ENCODE measurements around the gene UGT2B10. TPM values are rescaled to one million over a fixed set of nuclear protein-coding genes. Genes with fewer than 3 reads are reported as not detected.

UGT2B10 gene
- total and polyA plus RNA-seq, 2 experiments from 2014 or later, result 2.6 to 31.0 TPM

- Histone ChIP-seq H3K4me2 (no peak overlapping the region), H3K4me1 (ENCODE audit: insufficient read depth) (no peaks in the 10 kb centered on the region), H3K36me3 (replicated peaks; ENCODE audit: insufficient read depth, low read depth) (no peaks in the 10 kb centered on the region), H3K79me2 (no peaks in the 10 kb centered on the region), H3K9me2 (replicated peaks; ENCODE audit: insufficient read depth) (no peaks in the 10 kb centered on the region), H3K9me3 (ENCODE audit: low read depth) (no peaks in the 10 kb centered on the region), H4K20me1 (ENCODE audit: insufficient read depth, poor library complexity, severe bottlenecking) (no peaks in the 10 kb centered on the region), H3K27ac (no peak overlapping the region), H3K27me3 (no peaks in the 10 kb centered on the region), H2AFZ (no peak overlapping the region), H3K4me3 (no peak overlapping the region)
- TF ChIP-seq EZH2phosphoT487 (IDR thresholded peaks at IDR 0.05; ENCODE audit: low read depth, severe bottlenecking, unreplicated experiment) (no peak), CTCF (IDR thresholded peaks at IDR 0.05; ENCODE audit: poor library complexity) (no peak), EZH2 (IDR thresholded peaks at IDR 0.05; ENCODE audit: borderline replicate concordance) (no peak)
- DNase-seq (ENCODE audit: low spot score), result no peak
Observed at GRCh38 chr4:68831642-68832041, 15.8 kb downstream of the UGT2B10 start.

GRCh38 chr4:68850293-68850692, 34.5 kb downstream of the UGT2B10 start:
- no peaks in the 10 kb centered on the region for H3K27me3 ChIP-seq
- H3K4me1 ChIP-seq (ENCODE audit: insufficient read depth), result no peaks in the 10 kb centered on the region
- H3K36me3 ChIP-seq (replicated peaks; ENCODE audit: insufficient read depth, low read depth), result no peaks in the 10 kb centered on the region
- TF ChIP-seq EZH2 (IDR thresholded peaks at IDR 0.05; ENCODE audit: borderline replicate concordance) (no peak), EZH2phosphoT487 (IDR thresholded peaks at IDR 0.05; ENCODE audit: low read depth, severe bottlenecking, unreplicated experiment) (no peak), CTCF (IDR thresholded peaks at IDR 0.05; ENCODE audit: poor library complexity) (no peak)
- H3K9me3 ChIP-seq (ENCODE audit: low read depth), result no peaks in the 10 kb centered on the region
- no peak overlapping the region for H2AFZ ChIP-seq
- H3K4me3 ChIP-seq, result no peak overlapping the region
- no peaks in the 10 kb centered on the region for H4K20me1 ChIP-seq (ENCODE audit: insufficient read depth, poor library complexity, severe bottlenecking)
- no peaks in the 10 kb centered on the region for H3K79me2 ChIP-seq
- 65% methylated on average over 3 of the region's 3 CpGs for WGBS (ENCODE audit: low lambda C conversion rate, missing lambda C conversion rate)
- DNase-seq (ENCODE audit: low spot score), result no peak
- no peak overlapping the region for H3K27ac ChIP-seq
- H3K4me2 ChIP-seq, result no peak overlapping the region
- no peaks in the 10 kb centered on the region for H3K9me2 ChIP-seq (replicated peaks; ENCODE audit: insufficient read depth)

- H3K9me3 ChIP-seq (ENCODE audit: low read depth), result peaks cover 6% of the 10 kb centered on the region
- no peak overlapping the region for H3K4me3 ChIP-seq
- H3K4me1 ChIP-seq (ENCODE audit: insufficient read depth), result no peaks in the 10 kb centered on the region
- H3K27me3 ChIP-seq, result no peaks in the 10 kb centered on the region
- H3K4me2 ChIP-seq, result no peak overlapping the region
- H3K79me2 ChIP-seq, result no peaks in the 10 kb centered on the region
- H2AFZ ChIP-seq, result no peak overlapping the region
- H3K27ac ChIP-seq, result no peak overlapping the region
- H4K20me1 ChIP-seq (ENCODE audit: insufficient read depth, poor library complexity, severe bottlenecking), result no peaks in the 10 kb centered on the region
- no peaks in the 10 kb centered on the region for H3K36me3 ChIP-seq (replicated peaks; ENCODE audit: insufficient read depth, low read depth)
- H3K9me2 ChIP-seq (replicated peaks; ENCODE audit: insufficient read depth), result no peaks in the 10 kb centered on the region
- 72% methylated on average over 2 of the region's 2 CpGs for WGBS (ENCODE audit: low lambda C conversion rate, missing lambda C conversion rate)
- TF ChIP-seq CTCF (IDR thresholded peaks at IDR 0.05; ENCODE audit: poor library complexity), result no peak
- TF ChIP-seq EZH2phosphoT487 (IDR thresholded peaks at IDR 0.05; ENCODE audit: low read depth, severe bottlenecking, unreplicated experiment), result no peak
- no peak for TF ChIP-seq EZH2 (IDR thresholded peaks at IDR 0.05; ENCODE audit: borderline replicate concordance)
- DNase-seq (ENCODE audit: low spot score), result no peak
Observed at GRCh38 chr4:68855771-68856170, 40.0 kb downstream of the UGT2B10 start.

- no peaks in the 10 kb centered on the region for H3K27me3 ChIP-seq
- TF ChIP-seq CTCF (IDR thresholded peaks at IDR 0.05; ENCODE audit: poor library complexity) (no peak), EZH2 (IDR thresholded peaks at IDR 0.05; ENCODE audit: borderline replicate concordance) (no peak), EZH2phosphoT487 (IDR thresholded peaks at IDR 0.05; ENCODE audit: low read depth, severe bottlenecking, unreplicated experiment) (no peak)
- no peaks in the 10 kb centered on the region for H4K20me1 ChIP-seq (ENCODE audit: insufficient read depth, poor library complexity, severe bottlenecking)
- no peak overlapping the region for H3K27ac ChIP-seq
- H3K36me3 ChIP-seq (replicated peaks; ENCODE audit: insufficient read depth, low read depth), result no peaks in the 10 kb centered on the region
- DNase-seq (ENCODE audit: low spot score), result no peak
- no peaks in the 10 kb centered on the region for H3K79me2 ChIP-seq
- no peaks in the 10 kb centered on the region for H3K4me1 ChIP-seq (ENCODE audit: insufficient read depth)
- H3K4me3 ChIP-seq, result no peak overlapping the region
- H3K4me2 ChIP-seq, result no peak overlapping the region
- no peak overlapping the region for H2AFZ ChIP-seq
- no peaks in the 10 kb centered on the region for H3K9me2 ChIP-seq (replicated peaks; ENCODE audit: insufficient read depth)
- peaks cover 6% of the 10 kb centered on the region for H3K9me3 ChIP-seq (ENCODE audit: low read depth)
Observed at GRCh38 chr4:68858039-68858438, 42.2 kb downstream of the UGT2B10 start.

All from hepatocyte (in vitro differentiated cells).